H9 (cell line): ENCODE measurements around the gene NDUFS6. TPM values are rescaled to one million over a fixed set of nuclear protein-coding genes. Genes with fewer than 3 reads are reported as not detected.

Source experiments
- DNase-seq: peaks from one replicate; pipeline ENCODE4 v3.0.0-alpha.2; 2017
- H2AFZ ChIP-seq: one replicate; pipeline ENCODE4 v1.6.1; 2013; ENCODE audit warnings: mild to moderate bottlenecking, low read length, control low read depth, moderate library complexity
- H2AK5ac ChIP-seq: 2 replicates; pipeline ENCODE4 v1.6.1; 2013; ENCODE audit warnings: low read length, control low read depth, mixed read lengths; ENCODE audit not compliant: insufficient read length
- H2BK120ac ChIP-seq: one replicate; pipeline ENCODE4 v1.6.1; 2013; ENCODE audit warnings: low read depth, mild to moderate bottlenecking, low read length, control low read depth, inconsistent platforms; ENCODE audit not compliant: poor library complexity, severe bottlenecking
- H2BK12ac ChIP-seq: 2 replicates; pipeline ENCODE4 v1.6.1; 2013; ENCODE audit warnings: low read length, control low read depth, mixed read lengths, low read depth; ENCODE audit not compliant: insufficient read length
- H2BK15ac ChIP-seq: 2 replicates; pipeline ENCODE4 v1.6.1; 2013; ENCODE audit warnings: low read depth, low read length, control low read depth
- H2BK20ac ChIP-seq: one replicate; pipeline ENCODE4 v1.6.1; 2013; ENCODE audit warnings: low read depth, mild to moderate bottlenecking, low read length, control low read depth, inconsistent platforms; ENCODE audit not compliant: poor library complexity, severe bottlenecking
- H2BK5ac ChIP-seq: 2 replicates; pipeline ENCODE4 v1.6.1; 2013; ENCODE audit warnings: low read length, control low read depth, mixed read lengths; ENCODE audit not compliant: insufficient read length
- H3K14ac ChIP-seq: 2 replicates; pipeline ENCODE4 v1.6.1; 2013; ENCODE audit warnings: low read length, control low read depth; ENCODE audit not compliant: insufficient read depth
- H3K18ac ChIP-seq: 2 replicates; pipeline ENCODE4 v1.6.1; 2013; ENCODE audit warnings: low read depth, mild to moderate bottlenecking, mixed read lengths, low read length, control low read depth; ENCODE audit not compliant: insufficient read length
- H3K23ac ChIP-seq: 2 replicates; pipeline ENCODE4 v1.6.1; 2013; ENCODE audit warnings: low read length, control low read depth, mixed read lengths, low read depth; ENCODE audit not compliant: insufficient read length
- H3K23me2 ChIP-seq: 2 replicates; pipeline ENCODE4 v1.6.1; 2013; ENCODE audit warnings: low read depth, mild to moderate bottlenecking, mixed read lengths, low read length, control low read depth; ENCODE audit not compliant: insufficient read length, poor library complexity, severe bottlenecking
- H3K27ac ChIP-seq: 2 replicates; pipeline ENCODE4 v1.5.1; 2013; ENCODE audit warnings: low read length, control low read depth, mixed read lengths, low read depth; ENCODE audit not compliant: insufficient read length
- H3K27me3 ChIP-seq: 2 replicates; pipeline ENCODE4 v1.6.1; 2013; ENCODE audit warnings: low read length, control low read depth, inconsistent platforms; ENCODE audit not compliant: insufficient read depth
- H3K4ac ChIP-seq: 2 replicates; pipeline ENCODE4 v1.6.1; 2013; ENCODE audit warnings: low read depth, mild to moderate bottlenecking, control low read depth, inconsistent platforms, low read length, moderate library complexity
- H3K4me1 ChIP-seq: 2 replicates; pipeline ENCODE4 v1.6.1; 2013; ENCODE audit warnings: low read length, control low read depth, inconsistent platforms; ENCODE audit not compliant: insufficient read depth
- H3K4me2 ChIP-seq: 2 replicates; pipeline ENCODE4 v1.6.1; 2013; ENCODE audit warnings: low read length, control low read depth, mixed read lengths; ENCODE audit not compliant: insufficient read length, insufficient read depth
- H3K56ac ChIP-seq: 2 replicates; pipeline ENCODE4 v1.6.1; 2013; ENCODE audit warnings: low read depth, mild to moderate bottlenecking, mixed read lengths, low read length, control low read depth; ENCODE audit not compliant: insufficient read length
- H3K79me1 ChIP-seq: 2 replicates; pipeline ENCODE4 v1.6.1; 2013; ENCODE audit warnings: low read depth, mild to moderate bottlenecking, moderate library complexity, low read length, control low read depth, inconsistent platforms; ENCODE audit not compliant: insufficient read depth, poor library complexity, severe bottlenecking
- H3K79me2 ChIP-seq: 2 replicates; pipeline ENCODE4 v1.6.1; 2013; ENCODE audit warnings: low read length, control low read depth, inconsistent platforms; ENCODE audit not compliant: insufficient read depth
- H3K9ac ChIP-seq: 2 replicates; pipeline ENCODE4 v1.6.1; 2013; ENCODE audit warnings: low read length, control low read depth, mixed read lengths; ENCODE audit not compliant: insufficient read length; ENCODE audit errors: extremely low read depth
- H3K9me3 ChIP-seq: one replicate; pipeline ENCODE4 v1.6.1; 2013; ENCODE audit warnings: low read depth, low read length, inconsistent platforms; ENCODE audit not compliant: control insufficient read depth
- H3T11ph ChIP-seq: one replicate; pipeline ENCODE4 v1.6.1; 2013; ENCODE audit warnings: mild to moderate bottlenecking, low read length, control low read depth, inconsistent platforms
- H4K20me1 ChIP-seq: one replicate; pipeline ENCODE4 v1.6.1; 2013; ENCODE audit not compliant: control insufficient read depth, insufficient read length, insufficient read depth
- H4K5ac ChIP-seq: 2 replicates; pipeline ENCODE4 v1.6.1; 2013; ENCODE audit warnings: low read depth, mild to moderate bottlenecking, mixed read lengths, low read length, control low read depth; ENCODE audit not compliant: insufficient read length
- H4K8ac ChIP-seq: replicated peaks from 2 replicates; pipeline ENCODE4 v1.6.1; 2013; ENCODE audit warnings: low read length, control low read depth, mixed read lengths, low read depth; ENCODE audit not compliant: insufficient read length
- H4K91ac ChIP-seq: 2 replicates; pipeline ENCODE4 v1.6.1; 2013; ENCODE audit warnings: low read depth, mild to moderate bottlenecking, moderate library complexity, mixed read lengths, low read length, control low read depth; ENCODE audit not compliant: insufficient read length
- H3K27ac Mint-ChIP-seq, 3 experiments: 2 replicates in 2 of 3; 3 replicates in 1 of 3; pipeline ENCODE4 v1.8.0; 2020 to 2021; ENCODE audit warnings: mixed read lengths in 3 of 3, mild to moderate bottlenecking in 1 of 3, moderate library complexity in 1 of 3
- H3K27me3 Mint-ChIP-seq: 2 replicates; pipeline ENCODE4 v1.8.0; 2021; ENCODE audit warnings: low read depth, mild to moderate bottlenecking, moderate library complexity, mixed read lengths
- H3K36me3 Mint-ChIP-seq, 3 experiments: 2 replicates in 2 of 3; 3 replicates in 1 of 3; pipeline ENCODE4 v1.8.0; 2020 to 2021; ENCODE audit warnings: low read depth in 3 of 3, mixed read lengths in 3 of 3; ENCODE audit not compliant: insufficient read depth in 1 of 3
- H3K4me1 Mint-ChIP-seq, 2 experiments: 2 replicates each; pipeline ENCODE4 v1.8.0; 2020; ENCODE audit warnings: mixed read lengths in 2 of 2
- H3K4me3 Mint-ChIP-seq, 2 experiments: 2 replicates in 1 of 2; 3 replicates in 1 of 2; pipeline ENCODE4 v1.8.0; 2020 to 2021; ENCODE audit warnings: mild to moderate bottlenecking in 2 of 2, mixed read lengths in 2 of 2, moderate library complexity in 1 of 2
- H3K9me3 Mint-ChIP-seq, 2 experiments: 2 replicates in 1 of 2; 3 replicates in 1 of 2; pipeline ENCODE4 v1.8.0; 2020; ENCODE audit warnings: mild to moderate bottlenecking in 2 of 2, mixed read lengths in 2 of 2, moderate library complexity in 1 of 2
- WGBS: extraction: QIAGEN DNeasy Blood & Tissue Kit; methylation state at CpG from one replicate; pipeline ENCODE4 v1.1.7; 2013; ENCODE audit warnings: missing lambda C conversion rate, low lambda C conversion rate, mixed read lengths; ENCODE audit not compliant: insufficient read length; ENCODE audit errors: extremely low coverage; 5-methylcytosine and 5-hydroxymethylcytosine counted together
- total RNA-seq: library from RNA; stranded (reverse); gene quantifications from 2 replicates; pipeline ENCODE4 v1.2.1, GENCODE V29; 2021
- TF ChIP-seq, protein P1 (sequence below): fragments of 200-600 bp; sonication (generic); conservative IDR thresholded peaks from 3 replicates; pipeline ENCODE4 v1.8.0; 2021; ENCODE audit warnings: antibody characterized with exemption, mild to moderate bottlenecking

The NDUFS6 gene
- total RNA-seq, 1 experiment from 2014 or later: 62.5 TPM

DNA sequence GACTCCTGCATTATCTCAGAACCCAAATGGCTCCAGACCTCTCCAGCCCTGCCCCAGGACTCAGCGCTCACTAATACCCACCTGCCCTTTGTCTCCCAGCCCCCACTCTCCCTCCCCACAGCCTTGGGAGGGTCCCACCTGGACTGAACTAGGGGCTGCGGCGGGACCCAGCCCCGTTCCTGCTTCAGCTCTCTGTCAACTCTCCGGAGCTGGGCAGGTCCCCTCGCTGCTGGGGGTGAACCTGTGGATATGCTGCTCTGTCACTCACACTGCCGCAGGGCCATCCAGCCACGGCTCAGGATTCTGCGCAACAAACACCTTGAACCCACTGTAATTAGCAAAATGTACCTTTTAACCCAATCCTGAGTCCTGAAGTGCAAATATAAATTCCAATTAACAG, 36.8 kb downstream of the NDUFS6 start:
- H3K4me1 ChIP-seq: no peaks in the 10 kb centered on the region
- Mint-ChIP-seq H3K27ac (no peak overlapping the region), H3K27me3 (peaks cover 29% of the 10 kb centered on the region)

More for the DNA sequence above, 36.8 kb downstream of the NDUFS6 start:
- no peak overlapping the region for H3K9ac ChIP-seq
- no peak overlapping the region for H3K27ac ChIP-seq
- H3K9me3 Mint-ChIP-seq: no peaks in the 10 kb centered on the region; a peak in 1 of 5 replicates
- H3T11ph ChIP-seq: no peak overlapping the region
- no peaks in the 10 kb centered on the region for H3K79me2 ChIP-seq
- no peak for DNase-seq
- no peak overlapping the region for H3K18ac ChIP-seq
- no peak overlapping the region for H2AK5ac ChIP-seq
- no peak overlapping the region for H2BK20ac ChIP-seq
- no peak overlapping the region for H3K4me2 ChIP-seq
- no peak overlapping the region for H4K8ac ChIP-seq
- H3K4ac ChIP-seq: no peak overlapping the region
- no peaks in the 10 kb centered on the region for H3K79me1 ChIP-seq
- H3K23me2 ChIP-seq: no peaks in the 10 kb centered on the region
- H4K5ac ChIP-seq: no peak overlapping the region
- no peak overlapping the region for H3K14ac ChIP-seq
- no peak overlapping the region for H2BK120ac ChIP-seq
- H2BK15ac ChIP-seq: no peak overlapping the region
- no peak overlapping the region for H3K56ac ChIP-seq
- H2BK5ac ChIP-seq: no peak overlapping the region
- H2AFZ ChIP-seq: no peak overlapping the region
- H3K23ac ChIP-seq: no peak overlapping the region
- TF ChIP-seq, protein P1, sequence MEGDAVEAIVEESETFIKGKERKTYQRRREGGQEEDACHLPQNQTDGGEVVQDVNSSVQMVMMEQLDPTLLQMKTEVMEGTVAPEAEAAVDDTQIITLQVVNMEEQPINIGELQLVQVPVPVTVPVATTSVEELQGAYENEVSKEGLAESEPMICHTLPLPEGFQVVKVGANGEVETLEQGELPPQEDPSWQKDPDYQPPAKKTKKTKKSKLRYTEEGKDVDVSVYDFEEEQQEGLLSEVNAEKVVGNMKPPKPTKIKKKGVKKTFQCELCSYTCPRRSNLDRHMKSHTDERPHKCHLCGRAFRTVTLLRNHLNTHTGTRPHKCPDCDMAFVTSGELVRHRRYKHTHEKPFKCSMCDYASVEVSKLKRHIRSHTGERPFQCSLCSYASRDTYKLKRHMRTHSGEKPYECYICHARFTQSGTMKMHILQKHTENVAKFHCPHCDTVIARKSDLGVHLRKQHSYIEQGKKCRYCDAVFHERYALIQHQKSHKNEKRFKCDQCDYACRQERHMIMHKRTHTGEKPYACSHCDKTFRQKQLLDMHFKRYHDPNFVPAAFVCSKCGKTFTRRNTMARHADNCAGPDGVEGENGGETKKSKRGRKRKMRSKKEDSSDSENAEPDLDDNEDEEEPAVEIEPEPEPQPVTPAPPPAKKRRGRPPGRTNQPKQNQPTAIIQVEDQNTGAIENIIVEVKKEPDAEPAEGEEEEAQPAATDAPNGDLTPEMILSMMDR: no peak
- no peak overlapping the region for H2BK12ac ChIP-seq
- H4K20me1 ChIP-seq: no peaks in the 10 kb centered on the region
- no peak overlapping the region; a peak in 1 of 5 replicates for H3K4me3 Mint-ChIP-seq
- peaks cover 19 to 34% of the 10 kb centered on the region in 2 experiments for H3K4me1 Mint-ChIP-seq
- no peaks in the 10 kb centered on the region for H3K9me3 ChIP-seq
- no peaks in the 10 kb centered on the region for H3K27me3 ChIP-seq
- WGBS: no CpG with 5 or more reads among the region's 9 CpGs
- H3K36me3 Mint-ChIP-seq: no peaks in the 10 kb centered on the region
- H4K91ac ChIP-seq: no peak overlapping the region
